Left cardiac atrium (tissue), 4 donors: ENCODE data around the gene MISP3. TPM values are rescaled to one million over a fixed set of nuclear protein-coding genes. Genes with fewer than 3 reads are reported as not detected.

ENCODE experiments used
- ATAC-seq, 2 donors: fragments of 200-7000 bp; cut with Tn5 transposase; one replicate each; pipeline ENCODE4 v1.9.1; 2020; ENCODE audit warnings: mild to moderate bottlenecking in 2 of 2, moderate library complexity in 2 of 2
- DNase-seq: peaks from one replicate; pipeline ENCODE4 v3.0.0-alpha.2; 2020
- intact Hi-C, 2 donors: fragments of 100-400 bp; cut with DNase I; formaldehyde crosslinking; loops; one replicate each; pipeline versions ENCODE4 v1.14.1 to v1.15.1; 2022 to 2023
- total RNA-seq, 2 donors: library from RNA; stranded (reverse); fragmentation: NEBNext Ultra II Directional; extraction: Animal tissue kit (Norgen Biotek cat#: 25700); gene quantifications; one replicate each; pipeline ENCODE4 v1.2.1, GENCODE V29; 2021
- donor health status: DM: no; HTN: yes; CAD: no.
- donor health status: DM: no; HTN: yes; CAD: no; lungs with severe emphysema.
- donor health status: DM: yes; HTN: yes; CAD: no.
- donor health status: Dilated cardiomyopathy.

MISP3 gene
- total RNA-seq, 2 donors from 2014 or later, result 4.6 to 5.7 TPM

DNA sequence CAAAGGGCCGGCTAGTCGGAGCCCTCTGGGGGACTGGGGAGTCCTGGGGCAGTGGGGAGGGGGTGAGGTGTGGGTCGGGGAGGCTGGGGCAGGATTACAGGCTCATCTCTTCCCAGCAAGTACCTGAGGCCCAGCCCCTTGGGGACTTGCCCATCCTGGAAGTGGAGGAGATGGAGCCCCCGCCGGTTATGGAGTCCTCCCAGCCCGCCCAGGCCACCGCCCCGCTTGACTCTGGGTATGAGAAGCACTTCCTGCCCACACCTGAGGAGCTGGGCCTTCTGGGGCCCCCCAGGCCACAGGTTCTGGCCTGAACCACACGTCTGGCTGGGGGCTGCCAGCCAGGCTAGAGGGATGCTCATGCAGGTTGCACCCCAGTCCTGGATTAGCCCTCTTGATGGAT, 20.6 kb upstream of the MISP3 start:
- DNase-seq, result no peak
- no peak for ATAC-seq
- intact Hi-C loops, result loop anchor here in 1 of 2 donors (5.0 kb wide), 1 partner anchor 165 kb away; no protein-coding TSS in a partner anchor

DNA sequence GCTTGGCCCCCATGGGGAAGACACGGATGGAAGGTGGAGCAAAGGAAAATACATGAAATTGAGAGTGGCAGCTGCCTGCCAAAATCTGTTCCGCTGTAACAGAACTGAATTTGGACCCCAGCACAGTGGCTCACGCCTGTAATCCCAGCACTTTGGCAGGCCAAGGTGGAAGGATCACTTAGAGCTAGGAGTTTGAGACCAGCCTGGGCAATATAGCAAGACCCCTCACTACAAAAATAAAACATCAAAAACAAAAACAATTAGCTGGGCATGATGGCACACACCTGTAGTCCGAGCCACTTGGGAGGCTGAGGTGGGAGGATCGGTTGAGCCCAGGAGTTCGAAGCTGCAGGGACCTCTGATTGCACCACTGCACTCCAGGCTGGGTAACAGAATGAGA, 20.1 kb upstream of the MISP3 start:
- intact Hi-C loops, result loop anchor here in 1 of 2 donors (5.0 kb wide), 1 partner anchor 165 kb away; no protein-coding TSS in a partner anchor
- no peak for DNase-seq
- ATAC-seq, result no peak

DNA sequence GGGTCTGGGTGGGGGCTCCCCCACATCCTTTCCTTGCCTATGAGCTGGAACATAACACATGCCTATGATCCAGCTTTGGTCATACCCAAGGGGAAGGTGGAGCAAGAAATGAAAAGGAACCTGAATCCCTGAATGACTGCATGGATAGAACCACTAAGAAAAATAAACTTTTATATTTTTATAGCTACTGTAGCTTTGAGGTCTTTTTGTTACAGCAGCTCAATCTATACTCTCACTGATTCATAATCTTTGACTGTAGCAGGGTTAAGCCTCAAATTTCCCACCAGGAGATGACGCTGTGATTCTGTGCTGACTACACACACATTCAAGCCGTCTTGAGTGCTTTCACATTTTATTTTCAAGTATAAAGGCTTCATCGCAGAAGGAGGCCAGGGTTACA, 19.6 kb upstream of the MISP3 start:
- DNase-seq, result no peak
- intact Hi-C loops, result loop anchor here in 1 of 2 donors (5.0 kb wide), 1 partner anchor 166 kb away; no protein-coding TSS in a partner anchor
- ATAC-seq, result no peak

DNA sequence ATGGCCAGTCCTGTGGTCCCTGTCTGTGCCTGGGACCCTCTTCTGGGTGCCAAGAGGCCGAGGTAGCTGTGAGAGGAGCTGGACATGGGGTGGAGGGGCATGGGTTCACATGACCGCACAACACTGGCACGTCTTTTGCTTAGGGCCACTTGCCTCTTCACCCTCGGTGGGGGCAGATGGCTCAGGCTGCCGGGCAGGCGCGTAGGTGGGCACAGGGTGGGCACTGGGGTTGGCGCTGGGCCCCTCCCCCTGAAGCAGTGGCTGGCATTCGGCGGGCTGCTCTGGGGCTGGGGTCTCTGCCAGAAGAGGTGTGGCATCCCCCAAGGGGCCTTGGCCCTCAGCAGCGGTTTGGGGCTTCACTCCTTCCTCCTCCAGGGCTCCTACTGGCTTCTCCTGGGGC, 19.1 kb upstream of the MISP3 start:
- DNase-seq, result no peak
- ATAC-seq, result no peak
- intact Hi-C loops, result loop anchor here in 1 of 2 donors (5.0 kb wide), 1 partner anchor 166 kb away; no protein-coding TSS in a partner anchor

DNA sequence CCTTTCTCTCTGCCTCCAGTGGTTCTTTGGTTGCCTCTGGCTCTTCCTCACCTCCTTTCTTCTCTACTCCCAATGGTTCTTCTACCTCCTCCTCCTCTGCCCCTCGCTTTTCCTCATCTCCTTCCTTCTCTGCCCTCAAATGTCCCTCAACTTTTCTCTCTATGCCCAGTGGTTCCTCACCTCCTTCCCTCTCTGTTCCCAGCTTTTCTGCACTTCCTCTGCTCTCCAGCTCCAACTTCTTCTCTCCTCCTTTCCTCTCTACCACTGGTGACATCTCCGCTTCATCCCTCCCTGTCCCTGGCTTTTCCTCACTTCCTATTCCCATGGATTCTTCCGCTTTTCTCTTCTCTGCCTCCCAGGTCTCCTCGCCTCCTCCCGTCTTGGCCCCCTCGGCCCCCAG, 18.5 kb upstream of the MISP3 start:
- no peak for DNase-seq
- ATAC-seq, result no peak
- intact Hi-C loops, result loop anchor here in 1 of 2 donors (5.0 kb wide), 1 partner anchor 167 kb away; no protein-coding TSS in a partner anchor

GRCh38 chr19:14054721-14055120, 17.9 kb upstream of the MISP3 start:
- intact Hi-C loops, result loop anchor here in 1 of 2 donors (5.0 kb wide), 1 partner anchor 167 kb away; no protein-coding TSS in a partner anchor
- ATAC-seq, result no peak
- DNase-seq, result no peak

- ATAC-seq (no peak), DNase-seq (no peak)
- intact Hi-C loops, result no loop called here
Measured at GRCh38 chr19:14055396-14055795, 17.2 kb upstream of the MISP3 start.

DNA sequence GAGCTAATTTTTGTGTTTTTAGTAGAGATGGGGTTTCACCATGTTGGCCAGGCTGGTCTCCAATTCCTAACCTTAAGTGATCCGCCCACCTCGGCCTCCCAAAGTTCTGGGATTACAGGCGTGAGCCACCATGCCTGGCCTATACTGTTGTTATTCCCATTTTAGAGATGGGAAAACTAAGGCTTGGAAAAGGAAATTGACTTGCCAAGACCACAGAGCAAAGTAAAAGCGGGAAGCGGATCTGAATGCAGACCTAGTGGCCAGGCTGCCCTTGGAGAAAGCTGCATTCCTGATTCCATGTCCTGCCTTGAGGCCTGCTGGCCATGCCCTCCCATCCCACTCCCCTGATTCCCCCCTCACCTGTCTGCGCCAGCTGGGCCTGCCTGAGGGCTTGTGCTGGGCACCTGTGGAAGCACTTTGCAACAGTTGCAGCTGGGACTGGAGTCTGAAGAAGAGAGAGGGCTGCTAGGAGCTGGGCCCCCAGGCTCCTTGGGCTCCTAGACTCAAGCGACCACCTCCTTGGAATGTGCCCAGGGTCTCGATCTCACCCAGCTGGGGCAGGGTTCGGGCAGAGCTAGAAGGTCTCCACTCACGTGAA, 16.4 kb upstream of the MISP3 start:
- intact Hi-C loops, result no loop called here

DNA sequence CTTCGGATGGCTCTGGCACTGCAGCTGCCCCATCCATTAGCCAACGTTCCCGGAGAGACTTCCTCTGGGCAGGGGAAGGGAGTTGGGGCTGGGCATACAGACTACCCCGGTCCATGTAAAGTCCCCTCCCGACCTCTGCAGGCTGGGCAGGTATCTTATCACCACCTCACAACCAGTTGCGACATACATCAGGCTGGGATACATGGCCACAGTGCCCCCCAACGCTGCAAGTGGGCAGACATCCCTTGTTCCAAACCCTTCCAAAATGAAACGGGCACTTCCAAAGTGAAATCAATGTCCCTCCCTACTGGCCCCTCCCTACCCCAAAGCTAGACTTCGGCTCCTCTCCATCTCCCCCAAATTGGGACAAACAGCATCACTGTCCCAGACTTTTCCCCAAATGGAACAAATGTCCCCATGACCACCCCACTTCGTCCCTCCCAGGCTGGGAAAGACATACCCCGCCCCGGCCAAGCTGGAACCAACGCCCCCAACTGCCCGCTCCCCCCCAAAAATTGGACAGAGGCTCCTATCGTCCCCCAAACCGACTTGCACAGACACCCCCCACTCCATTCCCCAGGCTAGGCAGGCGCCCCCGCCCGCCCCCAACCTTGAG, 15.7 kb upstream of the MISP3 start:
- intact Hi-C loops, result no loop called here
- no peak for ATAC-seq

More for the DNA sequence above, 16.4 kb upstream of the MISP3 start:
- no peak for ATAC-seq
- no peak for DNase-seq

GRCh38 chr19:14058182-14059092, 14.1 kb upstream of the MISP3 start:
- DNase-seq, result no peak
- intact Hi-C loops, result no loop called here
- ATAC-seq, result no peak

More for the DNA sequence above, 15.7 kb upstream of the MISP3 start:
- DNase-seq, result no peak

DNA sequence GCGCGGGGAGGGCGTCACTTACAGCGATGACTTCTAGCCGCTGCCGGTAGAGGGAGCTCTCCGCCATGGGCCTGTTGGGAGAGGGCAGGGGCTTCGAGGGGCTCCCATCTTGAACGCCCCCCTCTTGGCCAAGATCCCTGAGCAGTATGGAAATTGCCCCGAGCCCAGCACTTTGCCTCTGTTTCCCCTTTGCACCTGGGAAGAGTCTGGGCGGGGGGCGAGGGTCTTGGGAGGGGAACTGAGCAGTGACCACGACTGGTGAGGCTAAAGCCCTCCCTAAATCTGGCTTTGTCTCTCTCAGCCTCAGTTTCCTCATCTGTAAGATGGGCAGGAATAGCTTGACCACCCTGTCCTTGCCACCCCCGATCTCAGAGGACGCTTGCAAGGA, 13.5 kb upstream of the MISP3 start:
- no peak for ATAC-seq
- intact Hi-C loops, result no loop called here
- DNase-seq, result no peak

DNA sequence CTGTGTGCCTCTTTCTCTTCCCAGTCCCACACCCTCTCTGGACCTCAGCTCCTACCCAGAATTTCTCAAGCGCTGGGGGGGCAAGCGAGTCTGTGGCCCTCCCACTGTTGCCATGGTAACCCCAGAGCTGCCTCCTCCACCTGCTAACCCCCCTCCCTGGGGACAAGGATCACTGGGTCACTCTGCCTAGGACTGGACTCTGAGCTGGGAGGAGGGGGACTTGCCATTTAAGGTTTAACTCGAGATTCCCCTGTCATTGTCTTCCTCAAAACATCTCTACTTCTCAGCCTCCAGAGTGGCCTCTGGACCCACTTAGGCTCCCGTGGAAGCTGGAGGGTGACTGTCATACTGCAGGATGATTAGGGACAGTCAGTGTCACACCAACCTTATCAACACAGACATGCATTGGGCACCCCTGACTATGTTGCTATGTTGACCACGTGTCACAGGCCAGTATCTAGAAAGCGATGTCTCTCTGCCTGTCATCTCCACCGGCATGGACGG, 12.9 kb upstream of the MISP3 start:
- intact Hi-C loops, result no loop called here
- no peak for ATAC-seq
- no peak for DNase-seq

DNA sequence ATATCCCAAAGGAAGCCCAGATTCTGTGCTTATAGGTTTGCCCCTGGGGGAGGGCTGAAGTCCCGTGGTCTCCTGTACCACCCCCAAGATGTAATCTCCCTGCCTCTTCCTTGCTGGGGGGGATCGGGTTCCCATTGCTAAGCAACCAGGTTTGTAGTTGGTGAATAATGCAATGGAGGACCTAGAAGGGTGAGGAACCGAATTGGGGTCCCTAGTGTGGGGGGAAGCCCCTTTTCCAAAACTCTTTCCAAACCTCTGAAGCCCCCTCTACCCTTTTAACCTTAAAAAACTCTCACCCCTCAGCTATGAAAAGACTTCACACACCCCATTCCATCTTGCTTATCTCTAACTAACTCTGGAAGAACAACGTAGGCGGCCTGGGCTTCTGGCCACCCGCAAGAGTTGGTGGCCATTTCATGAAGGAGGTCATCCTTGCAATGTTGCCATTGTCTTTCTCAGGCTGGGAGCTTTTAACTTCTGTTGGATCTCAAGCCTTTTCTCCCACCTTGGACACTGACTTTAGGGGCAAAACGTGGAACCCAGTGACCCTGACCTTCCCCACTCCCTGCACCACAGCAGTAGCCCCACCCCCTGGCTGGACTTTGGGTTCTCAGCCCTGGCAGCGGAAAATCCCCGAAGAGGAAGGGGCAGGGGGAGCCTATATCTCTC, 11.4 kb upstream of the MISP3 start:
- intact Hi-C loops, result no loop called here
- no peak for DNase-seq
- no peak for ATAC-seq

- ATAC-seq, result no peak
- no peak for DNase-seq
- intact Hi-C loops, result no loop called here
Measured at GRCh38 chr19:14061751-14062557, 10.6 kb upstream of the MISP3 start, which contains the start of gene PALM3. TSS of gene PALM3 (minus strand) at chr19:14062076. CDS start at chr19:14061980, 96 bp downstream.

- DNase-seq, result no peak
- intact Hi-C loops, result no loop called here
- ATAC-seq, result no peak
Measured at GRCh38 chr19:14062558-14062855, 10.1 kb upstream of the MISP3 start.

GRCh38 chr19:14063105-14063504, 9.5 kb upstream of the MISP3 start:
- no peak for DNase-seq
- intact Hi-C loops, result no loop called here
- no peak for ATAC-seq

DNA sequence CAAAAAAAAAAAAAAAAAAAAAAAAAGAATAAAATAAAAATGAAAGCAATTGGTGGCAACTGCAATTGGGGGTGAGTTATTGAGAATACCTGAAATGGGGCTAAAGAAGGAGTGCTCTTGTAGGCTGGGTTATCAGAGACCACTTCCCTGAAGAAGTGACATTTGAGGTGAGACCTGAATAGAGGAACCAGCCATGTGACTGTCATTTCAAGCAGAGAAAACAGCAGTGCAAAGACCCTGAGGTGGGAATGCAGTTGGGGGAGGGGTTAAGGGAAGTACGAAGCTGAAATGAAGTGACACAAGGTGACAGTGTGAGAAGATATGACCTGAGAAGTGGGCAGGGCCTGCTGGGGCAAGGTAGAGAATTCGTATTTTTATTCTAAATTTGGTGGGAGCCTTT, 6.5 kb upstream of the MISP3 start:
- DNase-seq (no peak), ATAC-seq (no peak)
- intact Hi-C loops, result no loop called here

GRCh38 chr19:14070268-14071050, 2.1 kb upstream of the MISP3 start:
- DNase-seq, result peak; percentile 52
- intact Hi-C loops, result loop anchor here in 1 of 2 donors (5.0 kb wide), 1 partner anchor 188 kb away; no protein-coding TSS in a partner anchor
- no peak for ATAC-seq
